ENCODE results near the gene DYSF.

Gene DYSF

GRCh38 chr2:71466301-71467179 is 13.2 kb downstream of the DYSF start:
- Histone ChIP-seq H3K27ac (ENCODE audit: poor library complexity, severe bottlenecking) (no peak overlapping the region), H3K36me3 (ENCODE audit: low read depth) (no peaks in the 10 kb centered on the region), H3K27me3 (ENCODE audit: insufficient read depth, poor library complexity, severe bottlenecking) (peaks cover 11% of the 10 kb centered on the region), H3K4me1 (ENCODE audit: insufficient read depth, poor library complexity, severe bottlenecking) (no peaks in the 10 kb centered on the region), H3K4me3 (ENCODE audit: severe bottlenecking) (peak overlapping the region; percentile 50), H3K9me3 (ENCODE audit: severe bottlenecking) (no peaks in the 10 kb centered on the region)
- DNase-seq (ENCODE audit: low spot score) = no peak
- TF ChIP-seq CTCF (IDR thresholded peaks at IDR 0.05; ENCODE audit: poor library complexity, severe bottlenecking) = no peak
- peak; percentile 64 for ATAC-seq (ENCODE audit: low read depth)

DNA sequence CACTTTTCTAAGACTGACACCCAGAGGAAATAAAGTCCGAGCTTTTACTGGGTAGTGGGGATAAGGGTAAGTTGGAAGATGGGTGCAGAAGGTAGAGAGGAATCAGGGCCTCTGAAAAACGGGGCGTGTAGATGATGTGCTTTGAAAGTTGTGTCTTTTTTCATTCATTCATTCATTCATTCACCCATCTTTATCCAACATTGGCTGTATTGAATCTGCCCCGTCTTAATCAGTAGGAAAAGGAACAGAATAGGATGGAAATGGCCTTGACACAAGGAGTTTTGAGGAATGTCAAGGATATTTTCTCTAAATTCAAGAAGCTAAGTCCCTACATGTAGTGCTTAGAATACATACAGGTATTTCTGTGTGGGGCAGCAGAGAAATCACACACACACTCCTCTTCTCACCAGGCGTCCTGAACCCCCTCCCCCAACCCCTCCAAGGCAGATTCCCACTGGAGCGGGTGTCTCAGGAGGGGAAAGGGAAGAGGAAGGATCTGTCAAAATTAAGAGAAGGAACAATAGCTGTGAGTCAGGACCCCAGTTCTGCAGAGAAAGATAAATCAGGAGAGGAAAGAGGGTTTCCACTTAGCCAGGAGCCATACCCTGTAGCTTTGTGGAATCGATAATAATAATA is 13.9 kb downstream of the DYSF start:
- DNase-seq (ENCODE audit: low spot score) = no peak
- H3K9me3 ChIP-seq (ENCODE audit: severe bottlenecking) = no peaks in the 10 kb centered on the region
- H3K27ac ChIP-seq (ENCODE audit: poor library complexity, severe bottlenecking) = no peak overlapping the region
- no peaks in the 10 kb centered on the region for H3K36me3 ChIP-seq (ENCODE audit: low read depth)
- H3K27me3 ChIP-seq (ENCODE audit: insufficient read depth, poor library complexity, severe bottlenecking) = peaks cover 11% of the 10 kb centered on the region
- no peak for ATAC-seq (ENCODE audit: low read depth)
- TF ChIP-seq CTCF (IDR thresholded peaks at IDR 0.05; ENCODE audit: poor library complexity, severe bottlenecking) = no peak
- peak overlapping the region; percentile 50 for H3K4me3 ChIP-seq (ENCODE audit: severe bottlenecking)
- H3K4me1 ChIP-seq (ENCODE audit: insufficient read depth, poor library complexity, severe bottlenecking) = no peaks in the 10 kb centered on the region

DNA sequence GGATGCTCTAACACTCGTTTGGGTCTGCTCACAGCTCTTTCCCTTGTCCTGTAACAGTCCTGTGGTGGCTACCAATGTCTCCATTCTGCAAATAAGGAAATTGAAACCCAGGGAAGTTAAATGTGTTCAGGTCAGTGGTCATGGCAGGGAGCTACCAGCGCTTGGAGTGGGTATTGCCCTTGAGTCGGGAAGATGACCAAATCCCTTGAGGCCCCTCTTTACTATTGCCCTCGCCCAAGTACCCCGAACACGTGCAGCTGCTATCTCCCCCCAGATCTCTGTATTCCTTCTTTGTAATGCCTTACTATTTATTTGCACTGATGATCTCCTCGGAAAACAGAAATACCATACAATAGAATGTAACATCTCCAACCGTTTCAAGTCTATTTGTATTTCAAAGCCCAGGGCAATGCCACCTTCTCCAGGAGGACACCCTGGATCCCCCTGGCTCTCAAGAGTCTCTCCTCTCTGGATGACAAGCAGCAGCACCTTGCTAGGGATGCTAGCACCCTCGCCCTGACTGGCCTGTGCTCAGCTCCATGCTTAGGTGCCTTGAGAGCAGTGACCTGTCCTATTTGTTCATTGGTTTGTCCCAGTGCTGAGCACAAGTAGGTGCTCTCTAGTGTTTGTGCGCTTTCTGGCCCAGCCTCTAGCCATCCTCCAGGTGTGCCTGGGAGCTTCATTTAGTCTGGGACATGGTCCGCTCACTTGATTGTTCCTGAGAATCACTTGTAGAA is 15.1 kb downstream of the DYSF start:
- Histone ChIP-seq H3K27me3 (ENCODE audit: insufficient read depth, poor library complexity, severe bottlenecking) (peaks cover 11% of the 10 kb centered on the region), H3K27ac (ENCODE audit: poor library complexity, severe bottlenecking) (no peak overlapping the region)
- ATAC-seq (ENCODE audit: low read depth) = no peak

More for the DNA sequence above, 15.1 kb downstream of the DYSF start:
- Histone ChIP-seq H3K9me3 (ENCODE audit: severe bottlenecking) (no peaks in the 10 kb centered on the region), H3K36me3 (ENCODE audit: low read depth) (no peaks in the 10 kb centered on the region), H3K4me3 (ENCODE audit: severe bottlenecking) (no peak overlapping the region), H3K4me1 (ENCODE audit: insufficient read depth, poor library complexity, severe bottlenecking) (no peaks in the 10 kb centered on the region)
- DNase-seq (ENCODE audit: low spot score) = no peak
- no peak for TF ChIP-seq CTCF (IDR thresholded peaks at IDR 0.05; ENCODE audit: poor library complexity, severe bottlenecking)

All from RWPE2 (cell line).